AG09319 (cell line): ENCODE data around the gene MAD1L1.

Experiments used
- DNase-seq: peaks from one replicate; pipeline ENCODE4 v3.0.0-alpha.2; 2010; ENCODE audit warnings: low read depth; ENCODE audit errors: extremely low read depth
- CTCF ChIP-seq: IDR thresholded peaks from 2 replicates; pipeline ENCODE4 v1.5.1; 2011; ENCODE audit warnings: low read depth, mild to moderate bottlenecking, inconsistent platforms, low read length, moderate library complexity

MAD1L1 gene

GRCh38 chr7:2012044-2012900 lies 220.5 kb downstream of the MAD1L1 start:
- no peak for TF ChIP-seq CTCF
- DNase-seq = no peak

DNA sequence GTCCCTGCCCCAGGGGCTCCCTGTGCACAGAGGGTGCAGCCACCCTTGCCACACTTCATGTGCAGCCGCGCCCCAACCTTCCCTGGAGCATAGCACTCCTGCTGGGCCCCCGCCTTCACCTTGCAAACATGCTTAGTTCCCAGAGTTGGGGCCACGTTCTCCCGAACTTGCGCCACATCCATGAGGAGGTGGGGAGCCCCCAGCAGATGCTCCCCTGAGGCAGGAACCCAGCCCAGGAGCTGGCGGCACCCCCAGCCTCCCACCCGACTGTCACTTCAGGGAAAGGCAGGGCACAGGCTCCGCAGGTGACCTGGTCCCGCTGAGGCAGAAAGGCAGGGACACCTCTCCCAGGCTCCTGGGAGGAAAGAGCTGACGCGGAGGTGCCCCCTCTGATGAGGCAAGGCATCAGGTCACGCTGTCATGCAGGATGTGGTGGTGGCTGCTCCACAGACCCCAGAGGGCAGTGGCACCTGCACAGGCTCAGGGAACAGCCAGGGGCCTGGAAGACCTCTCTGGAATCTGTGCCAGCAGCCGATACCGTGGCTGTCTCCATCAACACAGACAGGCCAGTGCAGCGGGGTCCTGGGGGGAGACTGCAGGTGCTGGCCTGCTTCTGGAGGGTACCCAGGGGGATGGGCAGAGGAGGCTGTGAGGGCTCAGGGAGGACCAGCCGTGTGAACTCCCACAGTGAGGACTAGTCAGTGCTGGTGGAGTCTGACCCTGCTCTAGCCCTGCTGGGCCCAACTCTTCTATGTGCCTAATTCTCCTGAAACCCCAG lies 221.3 kb downstream of the MAD1L1 start:
- no peak for DNase-seq
- TF ChIP-seq CTCF = no peak

DNA sequence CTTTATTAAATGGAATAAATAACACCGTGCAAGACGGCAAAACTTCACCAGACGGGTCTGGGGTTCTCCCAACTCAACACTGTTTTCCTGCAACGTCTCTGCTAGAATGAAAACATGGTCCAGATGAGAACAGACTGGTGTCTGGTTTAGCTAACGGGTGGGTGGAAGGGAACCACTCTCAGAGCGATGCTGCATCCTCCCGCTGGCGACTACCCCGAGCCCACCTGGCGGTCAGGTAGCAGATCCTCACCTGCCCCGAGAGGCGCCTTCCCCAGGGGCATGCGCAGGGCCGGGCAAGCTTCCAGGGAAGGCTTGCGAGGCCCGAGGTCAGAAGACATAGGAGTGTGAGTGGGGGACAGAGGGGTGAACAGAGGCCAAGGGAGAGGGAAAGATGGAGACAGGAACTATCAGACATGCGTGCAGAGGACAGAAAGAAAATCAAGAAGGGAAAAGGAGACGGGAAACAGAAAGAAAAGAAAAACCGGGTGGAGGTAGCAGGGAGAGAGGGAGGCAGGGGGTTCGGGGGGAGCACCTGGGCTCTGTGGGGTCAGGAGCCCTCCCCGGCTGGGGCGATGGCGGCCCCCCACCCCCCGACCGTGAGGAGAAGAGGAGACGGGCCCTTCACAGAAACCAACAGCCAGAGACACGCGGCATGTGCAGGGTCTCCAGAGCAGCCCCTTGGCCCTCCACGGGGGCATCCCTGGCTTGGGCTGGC lies 222.0 kb downstream of the MAD1L1 start:
- no peak for TF ChIP-seq CTCF
- DNase-seq = no peak

DNA sequence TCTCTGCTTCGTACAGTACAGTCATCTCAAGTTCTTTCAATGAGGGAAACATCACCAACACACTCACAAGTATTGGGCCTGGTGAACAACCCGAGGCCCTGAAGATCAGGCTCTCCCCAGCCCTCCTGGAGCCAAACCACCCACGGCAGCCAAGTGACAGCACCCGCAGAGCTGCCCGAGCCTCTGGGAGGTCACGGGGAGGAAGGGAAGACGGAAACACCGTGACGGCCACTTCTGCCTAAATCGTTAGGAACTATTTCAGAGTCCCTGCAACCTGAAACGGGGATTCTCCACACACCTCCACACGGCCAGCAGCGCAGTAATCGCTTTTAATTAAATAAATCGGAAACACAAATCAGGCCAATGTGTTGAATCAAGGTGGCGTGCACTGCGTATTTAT lies 222.6 kb downstream of the MAD1L1 start:
- DNase-seq = no peak
- no peak for TF ChIP-seq CTCF

DNA sequence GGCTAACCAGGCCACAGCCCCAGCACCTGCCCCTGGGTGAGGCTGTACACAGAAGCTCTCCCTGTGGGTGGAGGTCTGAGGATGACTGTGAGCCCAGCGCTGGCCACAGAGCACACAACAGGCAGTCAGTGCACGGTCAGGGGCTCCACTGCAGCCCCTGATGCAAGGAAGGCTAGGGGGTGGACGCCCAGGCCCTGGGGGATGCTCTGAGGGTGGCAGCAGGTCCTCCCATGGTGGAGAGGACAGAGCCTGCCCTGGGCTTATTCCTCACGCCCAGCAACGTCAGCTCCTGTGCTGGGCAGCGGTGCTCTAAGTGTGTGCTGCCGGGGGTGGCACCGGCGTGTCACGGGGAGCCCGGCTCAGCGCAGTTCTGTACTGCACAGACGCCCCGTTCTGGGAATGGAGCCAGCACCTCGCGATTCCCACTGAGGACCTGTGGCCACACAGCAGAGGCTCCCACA lies 223.2 kb downstream of the MAD1L1 start:
- no peak for TF ChIP-seq CTCF
- DNase-seq = no peak

GRCh38 chr7:2008936-2009540 lies 223.7 kb downstream of the MAD1L1 start:
- no peak for TF ChIP-seq CTCF

More at GRCh38 chr7:2008936-2009540, 223.7 kb downstream of the MAD1L1 start:
- DNase-seq = no peak
